Measurements from ENCODE around the gene NSMCE1. TPM values are rescaled to one million over a fixed set of nuclear protein-coding genes. Genes with fewer than 3 reads are reported as not detected.
A peak's percentile ranks its signal among the peaks of the same experiment; 100 is the strongest.

The NSMCE1 gene, protein sequence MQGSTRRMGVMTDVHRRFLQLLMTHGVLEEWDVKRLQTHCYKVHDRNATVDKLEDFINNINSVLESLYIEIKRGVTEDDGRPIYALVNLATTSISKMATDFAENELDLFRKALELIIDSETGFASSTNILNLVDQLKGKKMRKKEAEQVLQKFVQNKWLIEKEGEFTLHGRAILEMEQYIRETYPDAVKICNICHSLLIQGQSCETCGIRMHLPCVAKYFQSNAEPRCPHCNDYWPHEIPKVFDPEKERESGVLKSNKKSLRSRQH
- total RNA-seq (2014; rRNA removed; shearing (Covaris generic)) = 49.4 and 52.6 TPM in 2 replicates

DNA sequence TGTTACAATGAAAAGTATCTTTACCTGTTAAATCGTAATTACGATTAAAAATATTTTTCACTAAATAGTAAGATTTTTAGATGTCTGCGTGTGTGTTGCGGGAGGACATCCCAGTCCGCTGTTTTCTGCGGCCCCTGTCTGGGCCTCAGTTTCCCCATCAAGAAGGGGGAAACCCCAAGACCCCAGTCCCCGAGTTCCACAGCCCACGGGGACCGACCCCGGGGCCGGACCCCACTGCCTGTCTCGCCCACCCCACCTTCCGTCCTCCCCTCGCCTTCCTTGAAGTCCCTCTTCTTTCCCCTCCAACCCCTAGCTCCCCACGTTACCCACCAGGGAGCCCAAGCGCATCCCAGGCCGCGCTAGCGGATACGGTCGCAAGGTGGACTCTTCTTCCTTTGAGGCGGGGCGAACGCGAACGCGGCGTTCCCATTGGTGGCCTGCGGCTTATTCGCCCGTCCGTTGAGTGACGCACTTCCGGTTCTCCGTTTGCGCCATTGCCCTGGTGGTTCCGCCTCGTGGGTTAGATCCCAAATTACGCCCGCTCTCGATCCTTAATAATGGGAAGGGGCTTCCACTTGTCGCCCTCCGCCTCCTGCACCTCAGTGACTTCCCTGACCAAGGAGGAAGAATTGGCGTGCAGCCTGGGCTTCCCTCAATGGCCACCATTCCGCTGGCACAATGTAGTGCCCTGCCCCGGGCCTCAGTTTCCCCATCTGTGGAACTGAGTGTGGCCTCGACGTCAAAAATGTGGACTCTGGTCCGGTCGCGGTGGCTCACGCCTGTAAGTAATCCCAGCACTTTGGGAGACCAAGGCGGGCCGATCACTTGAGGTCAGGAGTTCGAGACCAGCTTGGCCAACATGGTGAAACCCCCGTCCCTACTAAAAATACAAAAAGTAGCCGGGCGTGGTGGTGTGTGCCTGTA, at the start of gene NSMCE1:
TSS of gene NSMCE1 (minus strand) at position 397 of the 924 bp plus-strand sequence. CDS start 11,202 bp downstream, outside the sequence.
- peak; percentile 95 for DNase-seq (ENCODE audit: low spot score)

DNA sequence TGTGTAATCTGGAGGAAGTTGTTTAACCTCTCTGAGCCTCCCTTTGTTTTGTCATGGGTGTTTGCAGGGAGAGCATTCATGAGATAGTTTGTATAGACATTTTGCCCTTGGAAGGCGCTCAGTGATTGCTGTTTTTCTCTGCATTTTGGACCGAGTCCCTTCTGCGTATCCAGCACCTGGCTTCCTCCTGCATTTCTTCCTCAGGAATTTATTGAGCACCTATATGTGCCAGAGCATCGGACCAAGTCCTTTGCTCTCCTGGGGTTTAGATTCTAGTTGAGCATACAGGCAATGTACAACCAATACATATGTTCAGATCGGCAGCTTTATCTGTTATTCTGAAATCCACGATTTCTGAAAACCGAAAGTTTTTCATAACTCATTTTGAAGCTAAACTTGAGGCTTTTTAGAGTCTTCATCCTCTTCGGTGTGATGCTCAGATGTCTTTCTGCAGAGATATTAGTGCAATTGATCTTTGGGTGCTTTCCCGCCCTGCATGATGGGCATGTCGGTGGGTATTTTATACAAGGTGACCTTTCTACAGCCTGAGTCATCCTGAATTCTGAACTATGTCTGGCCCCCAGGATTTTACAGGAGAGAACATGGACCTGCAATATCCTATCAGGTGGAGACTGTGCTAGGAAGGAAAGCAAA, 49.3 kb upstream of the NSMCE1 start:
- DNase-seq (ENCODE audit: low spot score) = no peak

DNA sequence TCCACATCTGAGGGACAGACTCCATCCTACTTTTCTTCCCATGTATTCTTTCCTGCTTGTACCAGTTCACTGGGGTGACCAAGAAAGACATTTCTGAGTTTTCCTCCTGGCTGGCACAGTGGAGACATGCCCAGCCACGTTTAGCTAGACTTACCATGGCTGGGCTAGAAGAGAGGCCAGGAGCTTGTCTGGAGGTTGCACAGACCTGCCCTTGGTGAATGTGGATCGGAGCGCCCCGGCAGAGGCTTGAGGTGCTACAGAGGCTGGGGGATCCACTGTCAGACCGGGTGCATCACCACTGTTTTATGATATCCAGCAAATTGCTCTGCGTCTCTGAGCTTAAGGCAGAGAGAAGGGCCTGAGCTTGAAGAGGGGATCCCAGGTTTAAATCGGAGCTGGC, 48.7 kb upstream of the NSMCE1 start:
- DNase-seq (ENCODE audit: low spot score) = no peak

DNA sequence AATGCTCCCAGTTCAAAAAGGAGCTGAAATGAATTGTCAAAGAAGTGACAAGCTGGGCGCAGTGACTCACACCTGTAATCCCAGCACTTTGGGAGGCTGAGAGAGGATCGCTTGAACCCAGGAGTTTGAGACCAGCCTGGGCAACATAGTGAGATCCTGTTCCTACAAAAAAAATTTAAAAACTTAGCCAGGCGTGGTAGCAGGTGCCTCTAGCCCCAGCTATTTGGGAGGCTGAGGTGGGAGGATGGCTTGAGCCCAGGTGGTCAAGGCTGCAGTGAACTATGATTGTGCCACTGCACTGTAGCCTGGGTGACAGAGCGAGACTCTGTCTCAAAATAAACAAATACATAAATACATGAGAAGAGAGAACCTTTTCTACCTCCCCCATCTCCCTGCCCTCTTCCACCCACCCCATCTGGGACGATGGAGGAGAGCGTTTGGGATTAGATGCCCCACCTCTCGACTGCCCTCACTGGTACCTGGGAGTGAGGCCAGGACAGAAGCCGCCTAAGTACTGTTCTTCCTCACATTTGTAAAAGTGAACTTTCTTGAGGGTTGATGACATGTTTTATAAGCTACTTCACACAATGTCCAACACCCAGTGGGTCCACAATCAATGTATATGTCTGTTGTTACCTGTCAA, 47.6 kb upstream of the NSMCE1 start:
- DNase-seq (ENCODE audit: low spot score) = no peak

DNA sequence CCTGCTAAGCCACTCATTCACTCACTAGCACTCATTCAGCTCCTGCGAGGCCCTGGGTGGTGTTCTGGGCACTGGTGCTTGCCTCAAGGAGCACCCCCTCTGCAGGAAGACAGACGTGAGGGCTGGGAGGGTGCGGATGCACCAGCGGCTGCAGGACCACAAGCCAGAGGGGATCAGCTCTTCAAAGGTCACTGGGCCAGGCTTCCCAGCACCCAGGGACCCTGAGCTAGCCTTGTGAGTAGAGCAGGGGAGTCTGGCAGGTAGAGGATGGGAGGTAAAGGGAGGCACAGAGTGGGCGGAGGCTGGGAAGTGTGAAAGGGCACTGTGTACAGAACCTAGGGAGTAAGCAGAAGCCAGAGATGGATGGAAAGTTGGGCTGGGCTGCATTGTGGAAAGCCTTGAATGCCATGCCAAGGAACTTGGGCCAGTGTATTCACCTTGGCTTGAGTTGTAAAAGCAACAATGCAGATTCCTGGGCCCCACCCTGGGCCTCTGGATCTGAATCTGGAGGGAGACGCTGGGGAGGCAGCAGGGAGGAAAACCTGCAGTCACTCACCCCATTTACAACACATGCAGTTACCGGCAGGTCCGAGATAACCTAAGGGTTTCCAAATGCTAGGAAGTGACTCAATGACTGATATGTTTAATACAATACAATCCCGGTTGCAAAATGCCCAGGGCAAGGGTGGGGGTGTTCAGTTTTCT, 46.9 kb upstream of the NSMCE1 start:
- DNase-seq (ENCODE audit: low spot score) = peak; percentile 35

DNA sequence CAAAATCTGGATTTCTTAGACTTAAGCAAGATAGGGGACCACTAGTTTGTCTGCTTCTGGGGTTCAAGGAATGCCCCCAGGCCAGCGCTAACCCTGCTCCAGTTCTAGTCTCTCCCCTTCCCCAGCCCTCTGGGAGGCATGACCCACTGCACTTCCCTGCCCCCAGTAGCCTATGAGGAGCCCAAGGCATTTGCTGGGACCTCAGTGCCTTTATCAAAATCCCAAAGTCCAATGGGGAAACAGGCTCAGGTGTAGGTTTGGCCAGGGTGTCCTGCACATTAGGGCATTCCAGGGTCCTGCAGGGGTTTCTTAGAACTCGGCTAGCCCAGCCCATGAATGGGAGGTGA, 46.4 kb upstream of the NSMCE1 start:
- DNase-seq (ENCODE audit: low spot score) = no peak

DNA sequence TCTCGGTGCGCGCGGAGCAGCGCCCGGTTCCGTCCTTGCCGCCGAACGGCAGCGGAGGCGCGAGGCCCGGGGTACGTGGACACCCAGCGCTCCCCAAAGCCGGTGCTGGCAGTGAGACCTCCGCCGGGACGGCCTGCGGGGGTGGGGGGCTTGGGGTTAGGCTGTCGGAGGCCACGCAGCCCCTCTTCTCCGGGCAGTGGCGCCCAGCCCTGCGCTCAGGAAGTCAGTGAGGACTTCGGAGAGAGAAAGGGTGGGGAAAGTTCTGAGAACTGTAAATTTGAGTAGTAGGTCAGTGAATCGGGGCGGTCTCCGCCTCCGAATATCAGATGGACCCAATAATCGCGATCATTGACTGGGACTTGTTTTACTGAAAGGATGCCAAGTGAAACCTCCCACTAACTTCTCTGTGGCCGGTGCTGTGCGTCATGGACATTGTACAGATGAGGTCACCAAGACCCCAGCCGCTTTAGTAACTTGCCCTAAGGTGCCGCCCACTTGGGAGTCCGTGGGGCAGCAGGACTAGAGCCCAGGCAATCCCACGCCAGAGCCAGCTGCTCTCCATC, 45.7 kb upstream of the NSMCE1 start:
- DNase-seq (ENCODE audit: low spot score) = peak; percentile 56

DNA sequence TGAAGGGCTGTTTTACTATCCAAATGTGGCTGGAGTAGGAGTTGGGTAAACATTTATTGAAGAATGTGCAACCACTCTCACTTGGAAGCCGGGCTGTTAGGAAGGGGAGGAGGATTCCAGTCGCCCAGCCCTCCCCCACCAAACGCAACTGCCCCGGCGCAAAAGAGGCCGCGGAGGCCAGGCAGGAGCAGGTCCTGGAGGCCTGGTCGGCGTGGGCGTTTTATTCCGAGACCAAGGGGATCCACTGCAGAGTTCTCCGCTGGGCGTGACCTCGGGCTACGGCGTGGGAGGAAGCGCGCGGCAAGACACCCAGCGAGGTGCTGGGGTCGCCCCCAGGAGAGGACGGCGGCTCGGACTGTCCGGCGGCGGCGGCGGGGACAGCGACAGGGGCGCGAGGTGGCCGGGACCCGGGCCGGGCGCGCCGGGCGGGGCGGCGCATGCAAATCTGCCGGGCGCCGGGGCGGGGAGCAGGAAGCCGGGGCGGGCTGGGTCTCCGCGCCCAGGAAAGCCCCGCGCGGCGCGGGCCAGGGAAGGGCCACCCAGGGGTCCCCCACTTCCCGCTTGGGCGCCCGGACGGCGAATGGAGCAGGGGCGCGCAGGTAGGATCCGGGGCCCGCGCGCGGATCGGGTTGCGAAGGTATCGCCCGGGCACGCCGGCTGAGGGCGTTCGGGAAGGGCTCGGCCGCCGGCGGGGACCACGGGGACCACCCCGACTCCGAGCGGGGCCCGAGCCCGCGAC, 45.0 kb upstream of the NSMCE1 start, which contains the start of gene IL4R:
TSS of gene IL4R (plus strand) at position 553 of the 739 bp plus-strand sequence. CDS start 26,230 bp downstream, outside the sequence.
- peak; percentile 27 for DNase-seq (ENCODE audit: low spot score)

DNA sequence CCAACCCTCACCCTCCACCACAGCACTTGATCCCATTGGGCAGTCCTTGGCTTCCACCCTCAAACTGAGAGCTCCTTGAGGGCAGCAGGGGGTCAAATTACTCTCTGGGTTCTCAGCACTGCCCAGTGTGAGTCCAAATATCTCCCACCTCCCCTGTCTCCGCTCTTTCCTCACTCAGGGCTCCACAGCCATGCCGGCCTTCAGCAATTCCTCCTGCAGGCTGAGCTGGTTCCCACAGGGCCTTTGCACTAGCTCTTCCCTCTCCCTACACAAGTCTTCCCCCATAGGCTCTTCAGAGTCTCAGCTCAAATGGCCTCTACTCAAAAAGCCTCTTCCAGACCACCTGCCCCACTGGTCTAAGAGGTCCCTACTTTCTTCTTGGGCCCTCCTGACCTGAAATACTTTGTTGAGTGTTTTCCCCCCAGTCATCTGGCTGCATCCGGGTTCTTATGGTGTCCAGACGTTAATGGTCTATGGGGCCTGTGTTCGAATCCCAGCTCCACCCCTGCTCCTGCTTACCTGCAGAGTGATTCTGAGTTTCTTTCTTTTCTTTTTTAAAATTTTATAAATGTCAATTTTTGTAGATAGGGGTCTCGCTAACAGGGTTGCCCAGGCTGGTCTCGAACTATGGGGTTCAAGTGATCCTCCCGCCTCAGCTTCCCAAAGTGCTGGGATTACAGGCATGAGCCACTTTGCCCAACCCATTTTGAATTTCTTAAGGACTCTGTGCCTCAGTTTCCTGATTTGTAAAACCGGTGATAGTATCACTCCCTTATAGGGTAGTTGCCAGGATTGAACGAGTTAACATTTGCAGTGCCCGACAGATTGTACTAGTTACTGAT, 44.2 kb upstream of the NSMCE1 start:
- DNase-seq (ENCODE audit: low spot score) = no peak

DNA sequence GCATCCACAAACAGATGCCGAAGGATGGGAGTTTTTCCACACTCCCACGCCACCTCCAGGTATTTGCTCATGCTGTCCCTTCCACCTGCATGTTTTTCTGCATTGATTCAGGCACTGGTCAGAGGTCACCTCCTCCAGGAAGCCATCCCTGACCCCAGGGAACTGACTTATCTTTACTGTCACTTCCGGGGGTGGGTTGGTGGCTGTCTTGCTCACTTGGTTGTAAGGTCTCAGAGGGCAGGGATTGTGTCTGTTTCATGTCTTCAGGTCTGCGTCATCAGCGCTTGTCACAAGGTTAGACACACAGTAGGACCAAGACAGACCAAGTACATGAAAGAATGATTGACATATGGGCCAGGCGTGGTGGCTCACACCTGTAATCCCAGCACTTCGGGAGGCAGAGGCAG, 43.3 kb upstream of the NSMCE1 start:
- no peak for DNase-seq (ENCODE audit: low spot score)

DNA sequence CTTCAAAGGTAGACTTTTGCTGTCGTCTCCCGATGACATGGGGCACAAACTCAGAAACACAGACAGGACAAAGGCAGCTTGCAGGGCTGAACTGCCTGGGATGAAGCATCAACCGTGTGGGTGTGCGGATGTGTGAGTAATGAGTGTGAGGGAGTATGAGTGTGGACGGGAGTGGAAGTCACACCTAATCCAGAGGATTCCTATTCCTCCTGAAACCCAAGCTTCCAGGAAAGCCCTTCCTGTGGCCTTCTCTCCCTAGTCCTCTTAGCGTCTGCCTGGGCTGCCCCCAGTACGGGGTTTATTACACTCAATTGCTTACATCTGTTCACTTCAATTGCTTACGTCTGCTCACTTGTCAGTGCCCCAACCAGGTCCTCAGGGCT, 42.9 kb upstream of the NSMCE1 start:
- DNase-seq (ENCODE audit: low spot score) = no peak

DNA sequence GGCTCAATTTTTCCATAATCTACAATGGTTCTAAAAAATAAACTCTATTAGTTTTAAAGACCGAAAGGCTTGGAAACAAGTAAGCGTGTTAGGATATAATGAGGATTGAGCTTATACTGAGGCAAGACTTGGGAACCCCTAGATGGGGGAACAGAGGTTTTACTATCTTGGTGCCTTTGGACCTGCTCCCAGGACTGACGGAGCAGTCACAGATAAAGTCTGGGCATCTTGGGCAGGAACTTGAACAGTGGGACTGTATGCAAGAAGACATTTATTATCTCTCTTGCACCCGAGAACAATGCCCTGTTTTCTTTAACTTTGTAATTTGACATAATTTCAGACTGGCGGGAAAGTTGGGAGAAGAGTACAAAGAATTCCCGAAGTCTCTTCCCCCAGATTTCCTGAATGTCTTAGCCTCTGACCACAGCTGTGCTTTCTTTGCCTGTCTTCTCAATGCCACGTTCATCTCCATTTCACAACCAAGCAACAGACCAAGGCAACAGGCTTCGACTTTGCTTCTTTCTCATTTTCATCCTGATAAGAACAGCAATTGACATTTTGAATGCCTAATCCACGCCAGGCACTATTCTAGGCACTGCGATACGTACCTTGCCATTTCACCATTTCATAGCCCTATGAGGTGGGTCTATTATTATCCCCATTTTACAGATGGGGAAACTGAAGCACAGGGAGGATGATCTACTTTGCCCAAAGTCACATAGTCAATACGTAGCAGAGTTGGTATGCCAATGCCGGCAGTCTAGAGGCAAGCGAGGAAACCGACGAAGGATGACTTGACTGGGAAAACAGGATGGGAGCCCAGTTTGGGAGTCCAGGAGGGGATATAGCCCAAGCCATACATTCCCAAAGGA, 42.2 kb upstream of the NSMCE1 start:
- no peak for DNase-seq (ENCODE audit: low spot score)

DNA sequence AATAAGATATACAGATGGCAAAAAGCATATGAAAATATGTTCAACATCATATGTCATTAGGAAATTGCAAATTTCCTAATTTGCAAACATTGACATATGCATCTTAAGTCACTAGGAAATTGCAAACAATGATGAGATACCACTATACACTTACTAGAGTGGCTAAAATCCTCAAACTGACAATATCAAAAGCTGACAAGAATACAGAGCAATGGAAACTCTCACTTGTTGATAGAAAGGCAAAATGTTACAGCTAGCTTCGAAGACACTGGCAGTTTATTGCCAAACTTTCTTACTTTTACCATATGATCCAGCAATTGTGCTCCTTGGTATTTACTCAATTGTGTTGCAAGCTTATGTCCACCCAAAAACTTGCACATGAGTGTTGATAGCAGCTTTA, 40.2 kb upstream of the NSMCE1 start:
- no peak for DNase-seq (ENCODE audit: low spot score)

DNA sequence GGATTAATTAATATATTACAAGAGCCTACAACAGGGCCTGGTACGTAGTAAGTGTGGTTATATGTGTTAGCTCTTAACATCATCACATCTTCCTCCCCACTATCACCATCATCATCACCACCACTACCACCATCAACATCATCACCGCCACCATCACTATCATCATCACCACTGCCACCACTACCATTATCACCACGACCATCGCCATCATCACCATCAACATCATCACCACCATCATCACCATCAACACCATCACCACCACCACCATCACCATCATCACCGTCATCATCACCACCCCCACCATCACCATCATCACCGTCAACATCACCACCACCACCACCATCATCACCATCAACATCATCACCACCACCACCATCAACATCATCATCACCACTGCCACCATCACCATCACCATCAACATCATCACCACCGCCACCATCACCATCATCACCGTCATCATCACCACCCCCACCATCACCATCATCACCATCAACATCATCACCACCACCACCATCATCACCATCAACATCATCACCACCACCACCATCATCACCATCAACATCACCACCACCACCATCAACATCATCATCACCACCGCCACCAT, 37.4 kb upstream of the NSMCE1 start:
- no peak for DNase-seq (ENCODE audit: low spot score)

DNA sequence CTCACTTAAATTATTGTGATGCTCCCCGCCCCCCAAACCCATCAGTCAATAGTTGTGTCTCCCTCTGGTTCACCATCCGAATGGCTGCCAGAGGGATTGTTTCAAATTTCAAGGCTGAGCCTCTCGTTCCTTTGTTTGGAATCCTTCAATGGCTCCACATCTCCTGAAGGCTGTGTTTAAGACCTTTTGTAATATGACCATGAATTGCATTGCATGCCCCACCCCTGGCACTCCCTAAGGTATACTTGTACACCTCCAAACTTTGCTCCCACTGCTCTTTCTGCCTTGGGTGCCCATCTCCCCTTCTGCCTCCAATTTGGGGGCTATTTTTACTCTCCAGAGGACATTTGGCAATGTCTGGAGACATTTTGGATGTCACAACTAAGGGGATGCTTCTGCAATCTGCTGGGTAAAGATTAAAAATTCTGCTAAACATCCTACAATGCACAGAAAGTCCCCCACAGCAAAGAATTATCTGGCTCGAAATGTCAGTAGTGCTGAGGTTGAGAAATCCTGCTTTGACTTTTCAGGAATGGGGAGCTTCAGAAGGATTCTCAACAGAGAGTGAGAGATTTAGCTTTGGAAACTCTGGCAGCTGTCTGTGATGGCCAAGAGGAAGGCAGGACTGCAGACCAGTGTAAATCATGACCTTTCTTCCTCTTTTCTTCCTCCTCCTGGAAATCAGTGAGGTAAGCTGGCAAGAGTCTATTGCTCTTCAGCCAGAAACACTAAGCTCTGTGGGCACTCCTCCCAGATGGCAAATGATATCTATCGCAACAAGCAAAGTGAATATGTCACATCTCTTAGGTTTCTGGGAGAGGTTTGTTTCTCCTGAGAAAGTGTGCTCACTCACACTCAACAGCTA, 36.5 kb upstream of the NSMCE1 start:
- no peak for DNase-seq (ENCODE audit: low spot score)

DNA sequence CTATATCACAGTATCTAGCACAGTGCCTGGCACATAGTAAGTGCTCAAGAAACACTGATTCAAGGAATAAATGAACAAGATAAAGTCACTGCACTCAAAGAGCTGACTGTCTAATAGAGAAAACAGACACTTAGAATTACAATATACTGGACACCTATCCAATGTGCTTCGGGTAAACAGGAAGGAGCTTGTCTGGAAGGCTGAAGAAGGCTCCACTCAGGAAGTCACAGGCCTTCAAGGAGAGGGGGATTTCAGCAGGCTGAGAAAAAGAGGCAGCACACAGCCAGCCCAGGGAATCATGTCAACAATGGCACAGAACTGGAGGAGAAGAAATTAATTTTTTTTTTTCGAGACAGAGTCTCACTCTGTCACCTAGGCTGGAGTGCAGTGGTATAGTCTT, 35.5 kb upstream of the NSMCE1 start:
- DNase-seq (ENCODE audit: low spot score) = no peak

Measured in H4 (cell line).